Measurements from ENCODE around the gene ZNF649.
"Not testable (repeated sequence)": the region's sequence is repeated elsewhere in the genome, so short reads cannot be mapped to it uniquely, and the experiment has no call there.

The ZNF649 gene

DNA sequence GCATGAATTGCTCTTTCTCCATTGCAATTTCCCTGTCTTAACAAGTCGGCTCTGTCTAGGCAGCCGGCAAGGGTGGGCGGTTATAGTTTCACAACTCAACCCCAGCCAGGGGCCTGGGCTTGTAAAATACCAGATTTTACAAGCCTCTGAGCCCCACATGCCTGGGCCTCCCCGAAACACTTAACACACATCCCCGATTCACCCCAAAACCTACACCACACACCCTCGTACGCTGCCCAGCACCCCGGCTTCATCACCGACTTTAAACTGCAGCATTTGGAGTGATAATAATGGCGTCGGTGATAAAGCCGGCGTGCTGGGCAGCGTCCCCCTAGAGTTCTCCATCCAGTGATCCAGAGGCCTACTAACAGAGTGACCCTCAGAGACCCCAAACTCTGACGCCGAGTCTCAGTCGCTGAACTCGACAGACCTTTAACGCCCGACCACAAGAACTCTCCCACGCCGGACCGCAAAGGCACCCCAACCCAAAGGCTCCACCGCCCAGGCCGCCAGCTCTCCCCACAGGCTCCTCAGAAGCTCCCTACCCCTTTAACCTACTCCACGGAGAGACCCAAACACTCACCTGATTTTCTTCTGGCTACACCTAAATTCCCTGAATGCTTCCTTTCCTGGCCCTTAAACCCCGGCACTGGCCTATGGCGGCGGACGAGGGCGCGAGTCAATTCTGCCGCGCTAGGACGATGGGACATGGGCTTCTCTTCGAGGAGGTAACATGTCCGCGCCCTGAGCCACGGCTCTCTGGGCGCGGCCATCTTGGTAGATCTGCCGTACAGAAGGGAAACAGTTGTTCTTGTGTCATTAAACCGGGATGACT is at the start of gene ZNF649:
Gene ZNF649 (minus strand): TSS at position 687 of the 835 bp plus-strand sequence. CDS start 4,910 bp downstream, outside the sequence.
- peak; percentile 91 for DNase-seq (ENCODE audit: low spot score)

DNA sequence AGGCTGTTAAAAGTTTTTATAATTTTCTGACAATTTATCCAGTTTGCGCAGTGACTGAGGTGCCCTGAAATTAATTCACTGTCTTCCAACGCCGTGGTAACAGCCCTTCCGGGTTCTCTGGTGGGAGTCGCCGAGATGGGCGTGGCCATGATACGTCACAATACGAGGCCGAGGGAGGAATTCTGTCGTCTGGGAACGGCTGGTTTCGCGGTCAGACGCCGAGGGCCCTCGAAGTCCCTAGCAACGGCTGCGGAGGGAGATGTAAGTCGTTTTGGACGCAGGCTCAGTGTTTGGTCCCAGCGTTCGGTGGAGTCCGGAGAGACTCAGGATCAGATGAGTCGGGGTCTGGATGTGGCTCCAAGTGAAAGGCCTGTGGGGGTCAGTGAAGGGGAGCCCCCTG is 44.2 kb upstream of the ZNF649 start:
- DNase-seq (ENCODE audit: low spot score): peak; percentile 73

DNA sequence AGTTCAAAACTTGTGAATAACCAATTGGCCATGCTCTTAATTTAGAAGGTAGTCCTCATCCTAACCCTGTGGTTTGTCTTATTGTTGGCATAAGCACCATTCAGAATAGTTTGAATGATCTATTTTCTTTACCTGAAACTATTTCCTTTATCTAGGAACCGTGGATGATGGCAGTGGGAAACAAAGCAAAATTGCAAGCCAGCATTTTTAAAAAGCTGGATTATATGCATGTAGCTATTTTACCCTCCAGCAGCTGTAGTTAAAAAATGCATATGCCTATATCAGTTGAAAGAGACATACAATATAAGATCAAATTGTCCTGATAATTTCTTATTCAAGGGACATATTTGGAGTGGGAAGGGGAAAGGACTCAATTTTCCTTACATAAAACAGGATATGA is 41.8 kb upstream of the ZNF649 start:
- DNase-seq (ENCODE audit: low spot score): no peak

DNA sequence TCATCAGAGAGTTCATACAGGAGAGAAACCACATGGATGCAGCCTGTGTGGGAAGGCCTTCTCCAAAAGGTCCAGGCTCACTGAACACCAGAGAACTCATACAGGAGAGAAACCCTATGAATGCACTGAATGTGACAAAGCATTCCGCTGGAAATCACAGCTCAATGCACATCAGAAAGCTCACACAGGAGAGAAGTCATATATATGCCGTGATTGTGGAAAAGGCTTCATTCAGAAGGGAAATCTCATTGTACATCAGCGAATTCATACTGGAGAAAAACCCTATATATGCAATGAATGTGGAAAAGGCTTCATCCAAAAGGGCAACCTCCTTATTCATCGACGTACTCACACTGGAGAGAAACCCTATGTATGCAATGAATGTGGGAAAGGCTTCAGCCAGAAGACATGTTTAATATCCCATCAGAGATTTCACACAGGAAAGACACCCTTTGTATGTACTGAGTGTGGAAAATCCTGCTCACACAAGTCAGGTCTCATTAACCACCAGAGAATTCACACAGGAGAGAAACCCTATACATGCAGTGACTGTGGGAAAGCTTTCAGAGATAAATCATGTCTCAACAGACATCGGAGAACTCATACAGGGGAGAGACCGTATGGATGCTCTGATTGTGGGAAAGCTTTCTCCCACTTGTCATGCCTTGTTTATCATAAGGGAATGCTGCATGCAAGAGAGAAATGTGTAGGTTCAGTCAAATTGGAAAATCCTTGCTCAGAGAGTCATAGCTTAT is 40.2 kb upstream of the ZNF649 start:
- DNase-seq (ENCODE audit: low spot score): no peak

DNA sequence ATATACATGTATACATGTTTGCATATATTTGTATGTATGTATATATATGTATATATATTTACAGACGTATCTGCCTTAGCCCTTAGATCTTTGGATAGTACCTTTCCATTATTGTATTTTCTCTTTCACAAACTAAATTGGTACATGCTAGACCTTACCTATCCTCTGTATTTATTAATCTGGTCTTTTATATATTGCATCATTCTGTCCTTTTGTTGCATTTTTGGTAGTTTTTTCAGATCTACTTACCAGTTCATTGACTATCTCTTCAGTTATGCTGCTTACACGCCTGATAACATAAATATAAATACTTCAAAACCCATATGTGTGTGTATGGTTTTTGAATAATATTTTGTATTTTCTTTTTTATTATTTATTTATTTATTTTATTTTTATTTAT is 34.1 kb upstream of the ZNF649 start:
- no peak for DNase-seq (ENCODE audit: low spot score)

DNA sequence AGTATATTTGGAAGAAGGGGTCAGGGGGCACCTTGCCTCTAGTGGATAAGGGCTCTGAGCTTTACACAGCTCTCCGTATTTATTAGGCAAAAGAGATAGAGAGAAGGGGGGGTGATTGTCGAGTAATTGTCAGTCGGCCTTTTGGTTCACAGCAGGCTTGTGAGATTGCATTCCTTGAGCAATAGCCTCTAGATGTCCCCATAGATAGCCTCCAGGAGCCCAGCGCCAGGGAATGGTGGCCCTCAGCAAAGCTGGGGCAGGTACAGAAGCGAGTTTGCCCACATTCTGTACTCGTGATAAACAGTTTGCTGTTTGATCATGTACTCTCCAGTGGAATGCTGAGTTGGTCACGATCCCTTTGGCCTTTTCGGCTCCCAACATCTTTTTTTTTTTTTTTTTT is 27.1 kb upstream of the ZNF649 start:
- DNase-seq (ENCODE audit: low spot score): no peak

DNA sequence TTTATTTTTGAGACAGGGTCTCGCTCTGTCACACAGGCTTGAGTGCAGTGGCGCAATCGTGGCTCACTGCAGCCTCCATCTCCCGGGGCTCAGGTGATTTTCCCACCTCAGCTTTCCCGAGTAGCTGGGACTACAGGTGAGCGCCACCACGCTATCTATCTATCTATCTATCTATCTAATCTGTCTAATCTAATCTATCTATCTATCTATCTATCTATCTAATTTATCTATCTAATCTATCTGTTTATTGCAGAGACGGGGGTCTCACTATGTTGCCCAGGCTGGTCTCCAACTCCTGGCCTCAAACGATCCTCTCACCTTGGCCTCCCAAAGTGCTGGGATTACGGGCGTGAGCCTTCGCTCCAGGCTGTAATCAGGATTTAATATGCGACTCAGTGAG is 23.0 kb upstream of the ZNF649 start:
- DNase-seq (ENCODE audit: low spot score): no peak

DNA sequence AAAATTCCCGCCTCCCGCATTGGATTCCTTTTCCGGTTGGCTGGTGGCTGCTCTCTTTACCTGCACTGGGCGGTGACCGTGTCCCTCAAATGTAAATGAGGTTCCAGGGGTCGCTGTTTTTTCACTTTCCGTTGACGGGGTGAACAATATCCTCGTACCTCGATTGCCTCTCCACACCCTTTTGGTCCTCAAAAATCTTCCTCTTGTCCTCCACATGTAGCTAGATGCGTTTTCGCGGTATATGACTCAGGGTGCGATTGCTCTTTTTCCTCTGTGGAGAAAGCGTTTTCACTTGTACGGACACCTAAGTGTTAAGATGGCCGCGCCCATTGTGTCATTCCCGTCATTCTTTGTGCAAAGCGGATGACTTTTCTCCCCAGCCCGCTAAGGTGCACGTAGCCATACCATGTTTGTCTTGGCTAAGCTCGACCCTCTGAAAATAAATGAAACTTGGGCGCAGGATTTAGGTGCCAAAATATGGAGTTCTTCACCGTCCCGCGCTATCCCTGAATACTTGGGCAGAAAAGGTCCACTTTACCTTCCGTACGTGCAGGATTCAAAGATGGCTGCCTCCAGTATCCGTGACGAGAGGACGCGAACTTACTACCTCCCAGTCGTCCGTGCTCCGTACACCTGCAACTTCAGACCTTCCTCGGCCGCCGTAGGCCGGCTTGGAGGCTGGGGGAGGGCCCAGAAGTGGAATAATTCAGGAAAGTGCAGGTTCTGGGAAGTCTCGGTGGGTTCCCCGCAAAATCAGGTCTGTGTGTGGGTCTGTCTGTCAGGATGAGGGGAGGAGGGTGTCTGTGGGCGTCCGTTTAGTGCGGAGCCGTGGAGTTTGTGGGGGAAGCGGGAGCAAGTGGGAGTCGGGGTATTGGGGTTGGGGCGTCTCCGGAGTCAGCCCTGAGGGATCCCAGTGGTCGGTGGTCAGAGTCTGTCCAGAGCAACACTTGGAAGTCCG is 22.2 kb upstream of the ZNF649 start, which contains the start of gene ZNF613:
Gene ZNF613 (plus strand): TSS at position 689 of the 958 bp plus-strand sequence. CDS start 8,749 bp downstream, outside the sequence.
- DNase-seq (ENCODE audit: low spot score): peak; percentile 91

DNA sequence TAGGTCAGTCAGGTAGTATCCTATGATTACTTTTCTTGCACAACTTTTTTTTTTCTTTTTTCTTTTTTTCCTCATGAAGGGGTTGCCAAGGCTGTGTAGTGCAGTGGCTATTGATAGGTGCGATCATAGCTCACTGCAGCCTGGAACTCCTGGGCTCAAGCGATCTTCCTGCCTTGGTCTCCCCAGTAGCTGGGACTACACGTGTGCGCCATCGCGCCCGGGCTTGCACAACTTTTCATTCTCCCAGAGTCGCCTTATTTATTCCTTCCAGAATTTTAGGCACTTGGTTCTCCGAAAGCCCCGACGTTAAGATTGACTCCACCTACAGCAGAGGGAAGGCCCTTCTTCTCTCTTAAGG is 21.6 kb upstream of the ZNF649 start:
- no peak for DNase-seq (ENCODE audit: low spot score)

DNA sequence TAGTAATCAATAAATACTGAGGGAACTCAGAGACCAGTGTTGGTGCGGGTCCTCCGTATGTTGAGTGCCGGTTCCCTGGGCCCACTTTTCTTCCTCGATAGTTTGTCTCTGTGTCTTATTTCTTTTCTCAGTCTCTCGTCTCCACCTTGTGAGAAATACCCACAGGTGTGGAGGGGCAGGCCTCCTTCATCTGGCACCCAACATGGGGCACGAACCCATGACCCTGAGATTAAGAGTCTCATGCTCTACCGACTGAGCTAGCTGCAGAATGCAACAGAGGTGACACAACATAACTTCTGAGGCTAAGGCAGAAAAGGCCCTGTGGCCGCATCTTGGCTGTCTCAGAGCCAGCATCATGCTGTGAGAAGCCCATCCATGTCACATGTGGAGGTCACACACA is 17.1 kb upstream of the ZNF649 start:
- DNase-seq (ENCODE audit: low spot score): no peak

DNA sequence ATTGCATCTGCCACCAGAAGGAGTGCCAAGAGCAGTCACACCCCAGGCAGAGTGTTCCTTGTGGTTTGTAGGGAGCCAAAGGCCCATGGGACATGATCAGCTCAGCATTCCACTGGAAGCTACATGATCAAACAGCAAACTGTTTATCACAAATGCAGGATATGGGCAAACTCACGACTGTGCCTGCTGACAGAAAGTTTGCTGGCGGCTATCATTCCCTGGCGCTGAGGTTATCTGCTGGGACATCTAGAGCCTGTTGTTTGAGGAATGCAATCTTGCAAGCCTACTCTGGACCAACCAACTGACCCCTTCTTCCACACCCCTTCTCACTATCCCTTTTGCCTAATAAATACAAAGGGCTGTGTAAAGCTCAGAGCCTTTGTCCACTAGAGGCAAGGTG is 14.8 kb upstream of the ZNF649 start:
- no peak for DNase-seq (ENCODE audit: low spot score)

DNA sequence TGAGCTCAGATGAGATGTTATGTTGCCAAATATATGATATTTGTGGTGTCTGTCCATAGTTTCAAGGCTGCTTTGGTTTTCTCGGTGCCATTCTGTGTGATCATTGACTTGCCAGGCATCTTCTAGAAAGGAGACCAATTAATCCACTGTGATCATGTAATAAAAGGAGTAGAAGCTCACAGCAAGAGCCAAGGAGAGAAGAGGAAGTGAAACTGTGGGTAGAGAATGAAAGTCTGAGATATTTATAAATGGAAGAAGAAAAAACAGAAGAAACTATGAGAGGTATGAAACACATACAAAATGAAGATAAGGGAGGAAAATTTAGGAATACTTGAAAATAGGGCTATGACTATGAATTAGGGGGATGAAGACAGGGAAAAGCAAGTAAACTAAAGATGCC is 11.3 kb upstream of the ZNF649 start:
- no peak for DNase-seq (ENCODE audit: low spot score)

DNA sequence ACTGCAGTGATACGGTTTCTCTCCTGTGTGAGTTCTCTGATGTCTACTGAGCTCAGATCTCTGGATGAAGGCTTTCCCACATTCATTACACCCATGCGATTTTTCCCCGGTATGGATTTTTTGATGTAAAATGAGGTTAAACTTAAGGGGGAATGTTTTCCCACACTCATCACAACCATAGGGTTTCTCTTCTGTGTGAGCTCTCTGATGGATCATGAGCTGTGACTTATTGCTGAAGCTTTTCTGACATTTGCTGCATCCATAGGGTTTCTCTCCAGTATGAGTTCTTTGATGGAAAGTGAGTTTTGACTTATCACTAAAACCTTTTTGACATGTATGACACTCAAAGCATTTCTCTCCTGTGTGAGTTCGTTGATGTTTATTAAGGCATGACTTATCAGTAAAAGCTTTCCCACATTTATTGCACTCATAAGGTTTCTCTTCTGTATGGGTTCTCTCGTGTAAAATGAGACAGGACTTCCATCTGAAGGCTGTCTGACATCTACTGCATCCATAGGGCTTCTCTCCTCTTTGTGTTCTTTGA is 10.6 kb upstream of the ZNF649 start:
- DNase-seq (ENCODE audit: low spot score): no peak

DNA sequence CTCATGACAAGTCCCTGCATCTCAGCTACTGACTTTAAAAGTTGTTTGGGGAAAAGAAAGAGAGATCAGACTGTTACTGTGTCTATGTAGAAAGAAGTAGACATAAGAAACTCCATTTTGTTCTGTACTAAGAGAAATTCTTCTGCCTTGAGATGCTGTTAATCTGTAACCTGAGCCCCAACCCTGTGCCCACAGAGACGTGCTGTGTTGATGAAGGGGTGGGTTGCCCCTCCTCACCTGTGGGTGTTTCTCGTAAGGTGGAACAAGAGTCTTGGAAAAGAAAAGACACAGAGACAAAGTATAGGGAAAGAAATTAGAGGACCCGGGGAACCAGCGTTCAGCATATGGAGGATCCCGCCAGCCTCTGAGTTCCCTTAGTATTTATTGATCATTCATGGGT is 3.2 kb upstream of the ZNF649 start:
- DNase-seq (ENCODE audit: low spot score): not testable (repeated sequence)

DNA sequence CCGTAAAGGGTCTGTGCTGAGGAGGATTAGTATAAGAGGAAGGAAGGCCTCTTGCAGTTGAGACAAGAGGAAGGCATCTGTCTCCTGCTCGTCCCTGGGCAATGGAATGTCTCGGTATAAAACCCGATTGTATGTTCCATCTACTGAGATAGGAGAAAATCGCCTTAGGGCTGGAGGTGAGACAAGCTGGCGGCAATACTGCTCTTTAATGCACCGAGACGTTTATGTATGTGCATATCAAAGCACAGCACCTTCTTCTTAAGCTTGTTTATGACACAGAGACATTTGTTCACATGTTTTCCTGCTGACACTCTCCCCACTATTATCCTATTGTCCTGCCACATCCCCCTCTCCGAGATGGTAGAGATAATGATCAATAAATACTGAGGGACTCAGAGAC is 1.3 kb upstream of the ZNF649 start:
- DNase-seq (ENCODE audit: low spot score): not testable (repeated sequence)

DNA sequence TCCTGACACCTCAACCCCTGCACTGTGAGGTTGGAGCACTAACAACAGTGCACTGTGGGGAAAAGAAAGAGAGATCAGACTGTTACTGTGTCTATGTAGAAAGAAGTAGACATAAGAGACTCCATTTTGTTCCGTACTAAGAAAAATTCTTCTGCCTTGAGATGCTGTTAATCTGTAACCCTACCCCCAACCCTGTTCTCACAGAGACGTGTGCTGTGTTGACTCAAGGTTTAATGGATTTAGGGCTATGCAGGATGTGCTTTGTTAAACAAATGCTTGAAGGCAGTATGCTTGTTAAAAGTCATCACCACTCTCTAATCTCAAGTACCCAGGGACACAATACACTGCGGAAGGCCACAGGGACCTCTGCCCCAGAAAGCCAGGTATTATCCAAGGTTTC is 822 bp upstream of the ZNF649 start:
- not testable (repeated sequence) for DNase-seq (ENCODE audit: low spot score)

DNA sequence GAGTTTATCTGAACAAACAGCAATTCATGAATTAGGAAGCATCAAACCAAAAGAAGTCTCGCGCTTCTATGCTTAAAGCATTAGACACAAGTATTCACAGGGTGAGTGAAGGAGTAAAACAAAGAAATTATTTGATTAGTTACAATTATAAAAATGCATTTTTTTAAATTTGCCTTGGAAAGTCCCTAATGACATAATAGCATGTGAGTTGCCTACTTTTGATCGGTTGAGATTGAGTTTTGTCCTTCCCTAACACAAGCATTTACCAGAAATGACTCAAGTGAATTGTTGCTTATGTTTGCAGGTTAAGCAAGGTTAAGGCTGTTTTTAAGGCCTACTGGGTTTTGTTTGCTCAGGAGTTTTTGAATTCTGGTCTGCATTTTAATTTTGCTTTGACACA is 389 bp upstream of the ZNF649 start:
- DNase-seq (ENCODE audit: low spot score): no peak

DNA sequence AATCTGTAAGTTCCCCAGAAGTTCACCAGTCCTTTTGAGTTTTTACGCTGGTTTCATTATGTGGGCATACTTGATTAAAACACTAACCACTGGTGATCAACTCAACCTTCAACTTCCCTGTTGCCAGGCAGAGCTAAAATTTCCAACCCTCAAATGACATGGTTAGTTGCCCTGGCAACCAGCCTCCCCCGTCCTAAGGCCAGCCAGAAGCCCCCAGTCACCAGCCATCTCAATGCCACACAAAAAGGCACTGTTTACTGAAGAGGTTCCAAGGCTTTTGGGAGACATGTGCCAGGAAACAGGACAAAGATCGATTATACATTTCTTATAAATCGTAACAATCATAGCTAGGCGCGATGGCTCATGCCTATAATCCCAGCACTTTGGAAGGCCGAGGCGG is 1.6 kb downstream of the ZNF649 start:
- no peak for DNase-seq (ENCODE audit: low spot score)

DNA sequence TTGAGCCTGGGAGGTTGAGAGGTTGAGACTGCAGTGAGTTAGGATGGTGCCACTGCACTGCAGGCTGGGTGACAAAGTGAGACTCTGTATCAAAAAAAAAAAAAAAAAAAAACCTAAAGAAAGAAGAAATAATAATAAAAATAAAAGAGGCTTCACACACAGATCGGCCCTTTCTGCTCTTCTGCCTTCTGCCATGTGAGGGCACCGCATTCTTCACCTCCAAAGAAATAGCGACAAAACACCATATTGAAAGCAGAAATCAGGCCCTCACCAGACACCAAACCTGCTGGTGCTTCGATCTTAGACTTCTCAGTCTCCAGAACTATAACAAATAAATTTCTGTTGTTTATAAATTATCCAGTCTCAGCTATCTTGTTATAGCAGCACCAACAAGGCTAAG is 3.0 kb downstream of the ZNF649 start:
- no peak for DNase-seq (ENCODE audit: low spot score)

DNA sequence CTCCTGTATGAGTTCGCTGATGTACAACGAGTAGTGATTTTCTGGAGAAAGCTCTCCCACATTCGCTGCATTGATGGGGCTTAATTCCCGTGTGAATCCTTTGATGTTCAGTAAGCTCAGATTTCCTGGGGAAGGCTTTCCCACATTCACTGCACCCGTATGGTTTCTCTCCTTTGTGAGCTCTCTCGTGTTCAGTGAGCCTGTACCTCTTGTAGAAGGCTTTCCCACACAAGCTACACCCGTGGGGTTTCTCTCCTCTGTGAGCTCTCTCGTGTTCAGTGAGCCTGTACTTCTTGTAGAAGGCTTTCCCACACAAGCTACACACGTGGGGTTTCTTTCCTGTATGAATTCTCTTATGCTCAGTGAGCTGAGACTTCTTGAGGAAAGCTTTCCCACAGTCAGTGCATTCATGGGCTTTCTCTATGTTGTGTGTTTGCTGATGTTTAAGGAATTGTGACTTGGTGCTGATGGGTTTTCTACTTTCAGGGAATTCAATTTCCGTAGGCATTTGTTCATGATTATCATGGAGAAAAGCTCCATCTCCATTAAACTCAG is 13.5 kb downstream of the ZNF649 start:
- DNase-seq (ENCODE audit: low spot score): no peak

DNA sequence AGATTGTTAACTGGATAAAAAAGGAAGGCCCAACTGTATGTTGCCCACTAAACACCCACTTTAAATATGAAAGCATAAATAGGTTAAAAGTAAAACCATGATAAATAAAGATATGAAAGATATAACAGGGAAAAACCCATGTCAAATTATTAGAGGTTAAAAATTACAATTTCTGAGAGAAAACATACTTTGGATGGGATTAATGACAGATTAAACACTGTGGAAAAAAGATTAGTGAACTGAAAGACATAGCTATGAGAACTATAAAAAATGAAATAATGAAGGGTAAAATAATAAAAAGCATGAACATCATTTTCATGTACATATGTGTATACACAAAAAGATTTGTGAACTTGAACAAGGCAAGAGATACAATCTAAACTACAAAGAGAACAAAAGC is 14.9 kb downstream of the ZNF649 start:
- DNase-seq (ENCODE audit: low spot score): no peak

Data from left forelimb (tissue), 1 donor.